ENCODE data around the gene PHLDA1. TPM values are rescaled to one million over a fixed set of nuclear protein-coding genes. Genes with fewer than 3 reads are reported as not detected.
A peak's percentile ranks its signal among the peaks of the same experiment; 100 is the strongest.

PHLDA1 gene
- total and polyA plus RNA-seq, 10 donors, result 2.2 to 44.4 (median 20.6) TPM

DNA sequence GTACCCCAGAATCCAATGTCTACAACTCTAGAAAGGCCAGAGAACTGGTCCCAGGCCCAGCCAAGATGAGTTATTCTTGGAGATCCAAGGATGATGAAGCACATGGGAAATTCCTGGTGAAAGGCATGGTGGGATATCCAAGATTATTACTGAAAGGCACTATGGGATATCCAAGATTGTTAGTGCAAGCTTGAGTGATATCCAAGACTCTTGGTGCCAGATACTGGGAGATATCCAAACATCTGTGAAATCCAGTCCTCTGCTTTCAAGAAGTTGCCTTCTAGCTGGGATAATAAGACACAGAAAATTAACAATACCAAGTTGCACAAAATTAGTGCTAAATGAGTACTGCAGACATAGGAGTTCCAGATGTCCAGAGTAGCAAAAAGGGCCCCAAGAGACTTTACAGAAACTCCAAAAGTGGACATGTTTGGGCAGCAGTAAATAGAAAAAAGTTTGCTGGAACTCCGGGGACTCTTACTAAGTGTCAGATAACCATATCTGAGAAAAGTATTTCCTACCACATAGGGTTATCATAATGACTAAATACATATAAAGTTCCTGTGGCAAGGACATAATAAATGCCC lies 34.6 kb downstream of the PHLDA1 start:
- Histone ChIP-seq H3K9me3 (no peaks in the 10 kb centered on the region), H3K4me3 (no peak overlapping the region), H3K27me3 (replicated peaks in 1 of 7) (no peaks in the 10 kb centered on the region), H3K4me1 (peaks cover 0 to 6% (median 0%) of the 10 kb centered on the region in 6 donors), H3K27ac (peak overlapping the region in 1 of 8 donors; percentile 7), H3K36me3 (no peaks in the 10 kb centered on the region)
- no peak for DNase-seq
- WGBS, 5 donors, result 29 to 65% (median 48%) methylated on average over 1 of the region's 1 CpG
- intact Hi-C loops (cut with DNase I; ENCODE audit: low total_unique reads), result no loop called here
- TF ChIP-seq POLR2A (IDR thresholded peaks at IDR 0.05) (no peak), CTCF (IDR thresholded peaks at IDR 0.05 in 8 of 11, conservative IDR thresholded peaks at IDR 0.05 in 3 of 11) (no peak), POLR2AphosphoS5 (IDR thresholded peaks at IDR 0.05) (no peak)

DNA sequence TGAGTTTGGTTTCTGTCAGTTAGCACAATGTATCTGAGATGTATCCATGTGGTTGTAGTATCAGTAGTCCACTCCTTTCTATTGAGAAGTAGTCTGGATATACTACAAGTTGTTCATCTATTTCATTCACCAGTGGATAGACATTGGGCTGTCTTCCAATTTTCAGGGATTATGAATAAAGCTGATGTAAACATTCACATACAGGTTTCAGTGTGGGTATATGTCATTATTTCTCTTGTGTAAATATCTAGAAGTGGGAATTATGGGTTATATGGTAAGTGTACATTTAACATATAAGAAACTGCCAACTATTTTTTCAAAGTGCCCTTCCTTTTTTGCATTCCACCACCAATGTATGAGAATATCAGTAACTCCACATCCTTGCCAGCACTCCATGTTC lies 35.9 kb downstream of the PHLDA1 start:
- H3K9me3 ChIP-seq, result no peaks in the 10 kb centered on the region
- no peak for DNase-seq
- H3K4me1 ChIP-seq, result peaks cover 0 to 6% (median 0%) of the 10 kb centered on the region in 6 donors
- H3K27me3 ChIP-seq (replicated peaks in 1 of 7), result peaks cover 0 to under 1% (median 0%) of the 10 kb centered on the region in 7 donors
- intact Hi-C loops (cut with DNase I; ENCODE audit: low total_unique reads), result no loop called here
- no peak overlapping the region for H3K27ac ChIP-seq
- TF ChIP-seq CTCF (IDR thresholded peaks at IDR 0.05 in 8 of 11, conservative IDR thresholded peaks at IDR 0.05 in 3 of 11) (no peak), POLR2A (IDR thresholded peaks at IDR 0.05) (no peak), POLR2AphosphoS5 (IDR thresholded peaks at IDR 0.05) (no peak)
- no peak overlapping the region for H3K4me3 ChIP-seq
- no peaks in the 10 kb centered on the region for H3K36me3 ChIP-seq

DNA sequence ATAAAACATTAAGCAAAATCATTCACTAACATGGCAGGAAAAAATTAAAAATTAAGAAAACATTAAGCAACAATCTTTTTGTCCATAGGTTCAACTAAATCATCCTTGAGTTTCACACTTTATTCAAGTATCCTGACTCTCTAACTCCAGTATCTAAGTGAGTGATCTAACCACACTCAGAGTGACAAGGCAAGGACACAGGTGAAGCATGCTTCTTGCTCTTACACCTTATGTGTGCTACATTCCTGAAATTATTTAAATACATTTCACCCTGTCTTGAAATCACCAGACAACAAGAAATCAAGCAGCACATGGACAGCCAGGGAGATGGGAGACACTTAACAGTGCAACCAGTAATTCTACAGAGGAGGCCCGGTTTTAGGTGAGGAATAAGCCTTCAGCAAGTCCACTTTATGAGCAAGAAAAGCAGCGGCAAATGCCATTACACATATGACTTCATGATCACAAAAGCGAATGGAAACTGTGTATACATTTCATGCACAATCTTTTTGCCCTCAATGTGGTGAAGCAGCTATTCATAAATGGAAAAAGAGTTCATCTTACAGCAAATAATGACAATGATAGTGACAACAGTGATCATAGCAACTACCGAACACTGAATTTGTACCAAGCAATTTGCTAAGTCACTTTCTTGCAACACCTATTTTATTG lies 37.4 kb downstream of the PHLDA1 start:
- Histone ChIP-seq H3K27ac (no peak overlapping the region), H3K36me3 (no peaks in the 10 kb centered on the region), H3K4me1 (peaks cover 0 to 6% (median 0%) of the 10 kb centered on the region in 6 donors), H3K9me3 (no peaks in the 10 kb centered on the region), H3K27me3 (replicated peaks in 1 of 7) (peaks cover 0 to 3% (median 0%) of the 10 kb centered on the region in 7 donors), H3K4me3 (no peak overlapping the region)
- no peak for DNase-seq
- intact Hi-C loops (cut with DNase I; ENCODE audit: low total_unique reads), result no loop called here
- TF ChIP-seq CTCF (IDR thresholded peaks at IDR 0.05 in 8 of 11, conservative IDR thresholded peaks at IDR 0.05 in 3 of 11), result no peak
- no peak for TF ChIP-seq POLR2AphosphoS5 (IDR thresholded peaks at IDR 0.05)
- no peak for TF ChIP-seq POLR2A (IDR thresholded peaks at IDR 0.05)
- WGBS, 5 donors, result 61 to 92% (median 73%) methylated on average over 4 of the region's 4 CpGs

- Histone ChIP-seq H3K4me1 (no peaks in the 10 kb centered on the region), H3K36me3 (no peaks in the 10 kb centered on the region), H3K27ac (no peak overlapping the region), H3K27me3 (replicated peaks in 1 of 7) (peaks cover 0 to 3% (median 0%) of the 10 kb centered on the region in 7 donors), H3K4me3 (no peak overlapping the region), H3K9me3 (peaks cover 0 to 10% (median 8%) of the 10 kb centered on the region in 8 donors)
- TF ChIP-seq POLR2AphosphoS5 (IDR thresholded peaks at IDR 0.05), result no peak
- TF ChIP-seq CTCF (IDR thresholded peaks at IDR 0.05 in 8 of 11, conservative IDR thresholded peaks at IDR 0.05 in 3 of 11), result no peak
- TF ChIP-seq POLR2A (IDR thresholded peaks at IDR 0.05), result no peak
- 58 to 74% (median 67%) methylated on average over 5 of the region's 5 CpGs for WGBS, 5 donors
- no peak for DNase-seq
- intact Hi-C loops (cut with DNase I; ENCODE audit: low total_unique reads), result no loop called here
Observed at GRCh38 chr12:75991753-75992152, 39.8 kb downstream of the PHLDA1 start.
